A549 (cell line): ENCODE measurements around the gene PAX3. TPM values are rescaled to one million over a fixed set of nuclear protein-coding genes. Genes with fewer than 3 reads are reported as not detected.
A peak's percentile ranks its signal among the peaks of the same experiment; 100 is the strongest.

Source experiments
- ATAC-seq, 2 experiments: fragments of 200-7000 bp in 1 of 2; fragments of >200 bp in 1 of 2; cut with Nextera tagmentation in 1 of 2; cut with Tn5 transposase in 1 of 2; 3 replicates each; pipeline versions ENCODE4 v1.8.0 to v1.9.1; 2018 to 2020; ENCODE audit warnings: mild to moderate bottlenecking in 1 of 2, moderate library complexity in 1 of 2
- CTCF ChIA-PET: fragments of 300-600 bp; sonication (Branson Sonifier 250); formaldehyde crosslinking; extraction: SDS; loops from one replicate; lab custom pipeline; 2021; ENCODE audit warnings: antibody characterized with exemption, inconsistent platforms; lab: Yijun Ruan, JAX
- POLR2A ChIA-PET: fragments of 350-600 bp; formaldehyde crosslinking; extraction: SDS; loops from one replicate; lab custom pipeline; 2021; ENCODE audit warnings: antibody characterized with exemption, inconsistent platforms; lab: Yijun Ruan, JAX
- DNase-seq, 2 experiments: peaks; one replicate each; pipeline versions ENCODE4 v3.0.0 to v3.0.0-alpha.2; 2011 to 2016; ENCODE audit warnings: low read depth in 1 of 2, low spot score in 1 of 2
- FAIRE-seq: peaks from 2 replicates; lab custom pipeline; 2011; peaks lifted over from hg19 to GRCh38; lab: Jason Lieb, UNC
- H3K27ac ChIP-seq, 2 experiments: fragments of >200 bp; sonication (Bioruptor Twin); formaldehyde crosslinking; 3 replicates each; pipeline ENCODE4 v1.5.1; 2016 to 2017
- H3K4me1 ChIP-seq: fragments of >200 bp; sonication (Bioruptor Twin); formaldehyde crosslinking; 3 replicates; pipeline ENCODE4 v1.6.1; 2016
- H3K4me2 ChIP-seq: fragments of >200 bp; sonication (Bioruptor Twin); formaldehyde crosslinking; 3 replicates; pipeline ENCODE4 v1.6.1; 2016
- H3K4me3 ChIP-seq: fragments of >200 bp; sonication (Bioruptor Twin); formaldehyde crosslinking; 3 replicates; pipeline ENCODE4 v1.5.1; 2016
- H3K9me3 ChIP-seq: fragments of >200 bp; sonication (Bioruptor Twin); formaldehyde crosslinking; 3 replicates; pipeline ENCODE4 v1.6.1; 2016
- BHLHE40 ChIP-seq: IDR thresholded peaks from 2 replicates; pipeline ENCODE4 v1.6.1; 2012; ENCODE audit warnings: low read depth, low read length, inconsistent platforms
- CBX2 ChIP-seq: fragments of 200-600 bp; sonication (generic); IDR thresholded peaks from 2 replicates; pipeline ENCODE4 v1.6.1; 2016; ENCODE audit warnings: low read depth, mild to moderate bottlenecking, borderline replicate concordance
- CHD2 ChIP-seq: fragments of 150-350 bp; IDR thresholded peaks from 2 replicates; pipeline ENCODE4 v1.6.1; 2014; ENCODE audit warnings: low read length; ENCODE audit not compliant: partially characterized antibody
- CHD4 ChIP-seq: fragments of 200-600 bp; sonication (generic); IDR thresholded peaks from 2 replicates; pipeline ENCODE4 v1.6.1; 2016; ENCODE audit warnings: antibody characterized with exemption, mild to moderate bottlenecking, borderline replicate concordance
- GATA3 ChIP-seq: IDR thresholded peaks from 2 replicates; pipeline ENCODE4 v1.6.1; 2012; ENCODE audit warnings: borderline replicate concordance
- HOXB13 ChIP-seq: fragments of 250-450 bp; sonication (Bioruptor Pico); IDR thresholded peaks from 2 replicates; pipeline ENCODE4 v1.5.0; 2020; ENCODE audit warnings: low read depth, mild to moderate bottlenecking, moderate library complexity
- HOXB5 ChIP-seq: fragments of 250-450 bp; sonication (Bioruptor Pico); IDR thresholded peaks from 2 replicates; pipeline ENCODE4 v1.5.0; 2020; ENCODE audit warnings: mild to moderate bottlenecking, moderate library complexity
- JUNB ChIP-seq: fragments of >200 bp; sonication (Bioruptor Twin); formaldehyde crosslinking; IDR thresholded peaks from 2 replicates; pipeline ENCODE4 v1.6.1; 2016
- KDM1A ChIP-seq: fragments of 200-600 bp; sonication (generic); IDR thresholded peaks from 2 replicates; pipeline ENCODE4 v1.6.1; 2016; ENCODE audit warnings: low read depth, mild to moderate bottlenecking
- MAFK ChIP-seq: fragments of 450-650 bp; IDR thresholded peaks from 2 replicates; pipeline ENCODE4 v1.6.1; 2014; ENCODE audit not compliant: partially characterized antibody
- NR3C1 ChIP-seq: fragments of >200 bp; sonication (Bioruptor Twin); formaldehyde crosslinking; IDR thresholded peaks from 3 replicates; pipeline ENCODE4 v1.6.1; 2017
- POLR2A ChIP-seq: IDR thresholded peaks from 2 replicates; pipeline ENCODE4 v1.6.1; 2012; ENCODE audit warnings: mild to moderate bottlenecking, low read length
- RAD21 ChIP-seq, 2 experiments: fragments of >200 bp in 1 of 2; sonication (Bioruptor Twin) in 1 of 2; formaldehyde crosslinking in 1 of 2; IDR thresholded peaks in 1 of 2; conservative IDR thresholded peaks in 1 of 2; 2 replicates in 1 of 2; 3 replicates in 1 of 2; pipeline ENCODE4 v1.6.1; 2012 to 2018; ENCODE audit warnings: inconsistent platforms in 1 of 2
- RARB ChIP-seq: fragments of 250-450 bp; sonication (Bioruptor Pico); IDR thresholded peaks from 2 replicates; pipeline ENCODE4 v1.8.0; 2021; ENCODE audit warnings: mild to moderate bottlenecking, moderate library complexity
- ZNF302 ChIP-seq: fragments of 250-450 bp; sonication (Bioruptor Pico); IDR thresholded peaks from 2 replicates; pipeline ENCODE4 v1.9.0; 2021; ENCODE audit warnings: inconsistent platforms, mild to moderate bottlenecking, moderate library complexity
- WGBS: methylation state at CpG from one replicate; pipeline ENCODE4 v1.1.6; 2017; ENCODE audit errors: missing lambda C conversion rate; 5-methylcytosine and 5-hydroxymethylcytosine counted together
- polyA plus RNA-seq, 4 experiments: library from polyadenylated mRNA; depleted of rRNA in 3 of 4; stranded (reverse); fragments of >200 nt; fragmentation: RNase III in 1 of 4; extraction: RNeasy Plus Mini Kit Qiagen cat#74134 plus additional on column Dnase treatment in 1 of 4; gene quantifications; 2 replicates in 3 of 4; 3 replicates in 1 of 4; pipeline ENCODE4 v1.2.3, GENCODE V29; 2011 to 2017
- TF ChIP-seq, protein P1 (sequence below): fragments of 250-450 bp; sonication (Bioruptor Pico); IDR thresholded peaks from 2 replicates; pipeline ENCODE4 v1.5.0; 2021; ENCODE audit warnings: mild to moderate bottlenecking, moderate library complexity, borderline replicate concordance
- TF ChIP-seq, protein P2 (sequence below): fragments of 450-650 bp; IDR thresholded peaks from 2 replicates; pipeline ENCODE4 v1.6.1; 2014; ENCODE audit warnings: antibody characterized with exemption
- TF ChIP-seq, protein P3 (sequence below): IDR thresholded peaks from 2 replicates; pipeline ENCODE4 v1.6.1; 2012
- TF ChIP-seq, protein P4 (sequence below): fragments of >200 bp; sonication (Bioruptor Twin); formaldehyde crosslinking; IDR thresholded peaks from 3 replicates; pipeline ENCODE4 v1.6.1; 2016
- TF ChIP-seq, protein P5 (sequence below): IDR thresholded peaks from 2 replicates; pipeline ENCODE4 v1.6.1; 2012; ENCODE audit warnings: low read depth, borderline replicate concordance
- TF ChIP-seq, protein P6 (sequence below): fragments of 250-450 bp; sonication (Bioruptor Pico); IDR thresholded peaks from 2 replicates; pipeline ENCODE4 v1.5.0; 2020; ENCODE audit warnings: low read depth, mild to moderate bottlenecking, moderate library complexity
- TF ChIP-seq, protein P7 (sequence below): fragments of >200 bp; sonication (Bioruptor Twin); formaldehyde crosslinking; IDR thresholded peaks from 2 replicates; pipeline ENCODE4 v1.6.1; 2016

Gene PAX3
- polyA plus RNA-seq, 2 of the 4 experiments (the other 2 are of a cell fraction): not detected

DNA sequence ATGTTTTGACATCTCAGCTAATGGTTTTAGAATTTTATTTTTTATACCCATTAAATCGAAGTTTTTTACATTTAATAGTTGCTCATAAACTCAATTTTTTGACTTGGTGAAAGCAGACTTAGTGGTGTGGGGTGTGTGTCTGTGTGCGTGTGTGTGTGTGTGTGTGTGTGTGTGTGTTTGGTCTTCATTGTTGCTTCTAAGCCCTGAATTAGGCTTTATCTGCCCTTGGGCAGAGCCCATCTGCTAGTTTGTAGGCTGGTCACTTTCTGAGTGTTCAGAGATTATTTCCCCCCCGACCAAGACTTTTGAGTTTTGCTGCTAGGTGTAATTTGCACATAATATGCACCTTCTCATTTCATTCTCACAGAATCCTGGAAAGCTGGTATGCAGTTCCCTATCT lies 14.3 kb downstream of the PAX3 start:
- CTCF ChIA-PET: interaction anchor here (0.7 kb wide), 1 partner anchor 1023 kb away, joined by 3 read pairs; no protein-coding TSS in a partner anchor
- under 1% methylated on average over 3 of the region's 3 CpGs for WGBS
- H3K4me1 ChIP-seq: no peaks in the 10 kb centered on the region

DNA sequence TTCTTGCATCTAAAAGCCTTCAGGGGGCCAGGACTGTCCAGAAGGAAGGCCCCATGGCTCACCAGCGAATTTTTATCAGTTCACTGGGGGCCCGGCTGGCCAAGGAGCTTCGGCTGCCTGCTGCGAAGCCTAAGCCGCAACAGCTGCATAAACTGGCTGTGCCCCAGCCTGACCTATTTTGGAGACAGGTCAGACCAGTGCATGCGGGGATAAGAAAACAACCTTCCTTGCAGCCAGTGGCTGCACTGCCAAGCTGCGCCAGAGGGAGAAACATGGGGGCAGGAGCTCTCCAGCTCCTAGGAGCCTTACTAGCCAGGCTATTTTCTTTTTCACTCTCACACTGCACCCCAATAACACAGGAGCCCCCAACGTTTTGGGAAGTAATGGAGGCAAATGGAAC lies 15.2 kb downstream of the PAX3 start:
- no peak for DNase-seq
- Histone ChIP-seq H3K4me1 (no peaks in the 10 kb centered on the region), H3K4me2 (no peak overlapping the region), H3K9me3 (no peaks in the 10 kb centered on the region), H3K4me3 (no peak overlapping the region), H3K27ac (no peak overlapping the region)
- 37% methylated on average over 8 of the region's 8 CpGs for WGBS
- no peak for FAIRE-seq
- TF ChIP-seq, protein P1, sequence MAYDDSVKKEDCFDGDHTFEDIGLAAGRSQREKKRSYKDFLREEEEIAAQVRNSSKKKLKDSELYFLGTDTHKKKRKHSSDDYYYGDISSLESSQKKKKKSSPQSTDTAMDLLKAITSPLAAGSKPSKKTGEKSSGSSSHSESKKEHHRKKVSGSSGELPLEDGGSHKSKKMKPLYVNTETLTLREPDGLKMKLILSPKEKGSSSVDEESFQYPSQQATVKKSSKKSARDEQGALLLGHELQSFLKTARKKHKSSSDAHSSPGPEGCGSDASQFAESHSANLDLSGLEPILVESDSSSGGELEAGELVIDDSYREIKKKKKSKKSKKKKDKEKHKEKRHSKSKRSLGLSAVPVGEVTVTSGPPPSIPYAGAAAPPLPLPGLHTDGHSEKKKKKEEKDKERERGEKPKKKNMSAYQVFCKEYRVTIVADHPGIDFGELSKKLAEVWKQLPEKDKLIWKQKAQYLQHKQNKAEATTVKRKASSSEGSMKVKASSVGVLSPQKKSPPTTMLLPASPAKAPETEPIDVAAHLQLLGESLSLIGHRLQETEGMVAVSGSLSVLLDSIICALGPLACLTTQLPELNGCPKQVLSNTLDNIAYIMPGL (CRISPR knock-in tag): no peak
- ChIA-PET CTCF (interaction anchor here (0.7 kb wide), 1 partner anchor 1024 kb away, joined by 3 read pairs; no protein-coding TSS in a partner anchor), POLR2A (no interaction called here)
- ATAC-seq: 0 out of 6 replicates have a peak, but pooled peaks of 1 of the 2 experiments have one; percentile 29

More for the DNA sequence above, 14.3 kb downstream of the PAX3 start:
- Histone ChIP-seq H3K4me2 (no peak overlapping the region), H3K4me3 (no peak overlapping the region), H3K27ac (no peak overlapping the region), H3K9me3 (no peaks in the 10 kb centered on the region)
- ATAC-seq: no peak
- POLR2A ChIA-PET: no interaction called here
- TF ChIP-seq, protein P1 (CRISPR knock-in tag): no peak
- TF ChIP-seq BHLHE40: no peak
- TF ChIP-seq NR3C1: no peak
- TF ChIP-seq KDM1A: no peak
- TF ChIP-seq, protein P2, sequence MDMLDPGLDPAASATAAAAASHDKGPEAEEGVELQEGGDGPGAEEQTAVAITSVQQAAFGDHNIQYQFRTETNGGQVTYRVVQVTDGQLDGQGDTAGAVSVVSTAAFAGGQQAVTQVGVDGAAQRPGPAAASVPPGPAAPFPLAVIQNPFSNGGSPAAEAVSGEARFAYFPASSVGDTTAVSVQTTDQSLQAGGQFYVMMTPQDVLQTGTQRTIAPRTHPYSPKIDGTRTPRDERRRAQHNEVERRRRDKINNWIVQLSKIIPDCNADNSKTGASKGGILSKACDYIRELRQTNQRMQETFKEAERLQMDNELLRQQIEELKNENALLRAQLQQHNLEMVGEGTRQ: no peak
- TF ChIP-seq RARB (CRISPR knock-in tag): no peak
- TF ChIP-seq, protein P3, sequence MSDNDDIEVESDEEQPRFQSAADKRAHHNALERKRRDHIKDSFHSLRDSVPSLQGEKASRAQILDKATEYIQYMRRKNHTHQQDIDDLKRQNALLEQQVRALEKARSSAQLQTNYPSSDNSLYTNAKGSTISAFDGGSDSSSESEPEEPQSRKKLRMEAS: no peak
- TF ChIP-seq, protein P4, sequence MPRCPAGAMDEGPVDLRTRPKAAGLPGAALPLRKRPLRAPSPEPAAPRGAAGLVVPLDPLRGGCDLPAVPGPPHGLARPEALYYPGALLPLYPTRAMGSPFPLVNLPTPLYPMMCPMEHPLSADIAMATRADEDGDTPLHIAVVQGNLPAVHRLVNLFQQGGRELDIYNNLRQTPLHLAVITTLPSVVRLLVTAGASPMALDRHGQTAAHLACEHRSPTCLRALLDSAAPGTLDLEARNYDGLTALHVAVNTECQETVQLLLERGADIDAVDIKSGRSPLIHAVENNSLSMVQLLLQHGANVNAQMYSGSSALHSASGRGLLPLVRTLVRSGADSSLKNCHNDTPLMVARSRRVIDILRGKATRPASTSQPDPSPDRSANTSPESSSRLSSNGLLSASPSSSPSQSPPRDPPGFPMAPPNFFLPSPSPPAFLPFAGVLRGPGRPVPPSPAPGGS: no peak
- TF ChIP-seq, all 56 proteins: peak for 0
- DNase-seq: no peak
- FAIRE-seq: no peak

DNA sequence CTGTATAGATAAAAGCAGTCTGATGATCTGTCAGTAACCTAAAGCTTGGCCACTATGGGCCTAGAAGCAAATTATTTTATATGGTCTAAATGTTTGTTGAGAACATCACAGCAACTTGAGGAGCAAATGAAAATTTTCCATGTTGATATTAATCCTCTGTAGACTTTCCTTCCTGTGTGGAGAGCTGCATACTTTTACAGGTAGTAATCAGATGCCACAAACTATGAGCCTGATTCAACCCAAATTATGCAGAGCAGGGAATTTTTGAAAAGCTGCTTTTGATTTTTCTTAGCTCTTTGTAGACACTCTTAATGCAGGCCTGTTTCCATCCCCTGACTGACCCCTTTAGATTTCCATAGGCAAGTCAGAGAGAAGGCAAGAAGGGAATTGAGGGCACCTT lies 17.3 kb downstream of the PAX3 start:
- CTCF ChIA-PET: no interaction called here
- TF ChIP-seq JUNB (no peak), ZNF302 (CRISPR knock-in tag) (no peak), GATA3 (no peak), POLR2A (no peak), MAFK (no peak), HOXB13 (no peak), HOXB5 (no peak), CBX2 (no peak), BHLHE40 (no peak), CHD2 (no peak), CHD4 (no peak), RAD21 (conservative IDR thresholded peaks at IDR 0.05 in 1 of 2, IDR thresholded peaks at IDR 0.05 in 1 of 2) (no peak)
- TF ChIP-seq, protein P5, sequence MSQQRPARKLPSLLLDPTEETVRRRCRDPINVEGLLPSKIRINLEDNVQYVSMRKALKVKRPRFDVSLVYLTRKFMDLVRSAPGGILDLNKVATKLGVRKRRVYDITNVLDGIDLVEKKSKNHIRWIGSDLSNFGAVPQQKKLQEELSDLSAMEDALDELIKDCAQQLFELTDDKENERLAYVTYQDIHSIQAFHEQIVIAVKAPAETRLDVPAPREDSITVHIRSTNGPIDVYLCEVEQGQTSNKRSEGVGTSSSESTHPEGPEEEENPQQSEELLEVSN: no peak
- TF ChIP-seq, protein P6, sequence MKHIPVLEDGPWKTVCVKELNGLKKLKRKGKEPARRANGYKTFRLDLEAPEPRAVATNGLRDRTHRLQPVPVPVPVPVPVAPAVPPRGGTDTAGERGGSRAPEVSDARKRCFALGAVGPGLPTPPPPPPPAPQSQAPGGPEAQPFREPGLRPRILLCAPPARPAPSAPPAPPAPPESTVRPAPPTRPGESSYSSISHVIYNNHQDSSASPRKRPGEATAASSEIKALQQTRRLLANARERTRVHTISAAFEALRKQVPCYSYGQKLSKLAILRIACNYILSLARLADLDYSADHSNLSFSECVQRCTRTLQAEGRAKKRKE (CRISPR knock-in tag): no peak
- TF ChIP-seq, protein P7, sequence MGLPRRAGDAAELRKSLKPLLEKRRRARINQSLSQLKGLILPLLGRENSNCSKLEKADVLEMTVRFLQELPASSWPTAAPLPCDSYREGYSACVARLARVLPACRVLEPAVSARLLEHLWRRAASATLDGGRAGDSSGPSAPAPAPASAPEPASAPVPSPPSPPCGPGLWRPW: no peak
- TF ChIP-seq, all 56 proteins: peak for 0
- ATAC-seq (no peak), FAIRE-seq (no peak), DNase-seq (no peak)
- Histone ChIP-seq H3K9me3 (no peaks in the 10 kb centered on the region), H3K4me1 (no peaks in the 10 kb centered on the region), H3K27ac (no peak overlapping the region), H3K4me3 (no peak overlapping the region), H3K4me2 (no peak overlapping the region)
- POLR2A ChIA-PET: no interaction called here
